ENCODE measurements around the gene FAM193A.

GRCh38 chr4:2695346-2696060, 159.1 kb downstream of the FAM193A start:
- no peak for TF ChIP-seq EP300 (IDR thresholded peaks at IDR 0.05; ENCODE audit: borderline replicate concordance)
- TF ChIP-seq TAF1 (IDR thresholded peaks at IDR 0.05; ENCODE audit: low read depth) = no peak
- TF ChIP-seq NFIC (IDR thresholded peaks at IDR 0.05) = no peak
- TF ChIP-seq REST (IDR thresholded peaks at IDR 0.05; ENCODE audit: low read depth) = no peak
- no peak for TF ChIP-seq CEBPB (IDR thresholded peaks at IDR 0.05)
- TF ChIP-seq YY1 (IDR thresholded peaks at IDR 0.05; ENCODE audit: low read depth) = no peak
- no peak for TF ChIP-seq EGR1 (IDR thresholded peaks at IDR 0.05)

Measured in Ishikawa (cell line).